CD14-positive monocyte (primary cell): ENCODE measurements around the gene SZRD1. TPM values are rescaled to one million over a fixed set of nuclear protein-coding genes. Genes with fewer than 3 reads are reported as not detected.

Experiments
- DNase-seq, 3 donors: peaks; one replicate each; pipeline ENCODE4 v3.0.0-alpha.2; 2011 to 2022
- H2AFZ ChIP-seq: 2 replicates; pipeline ENCODE4 v1.6.0; 2012; ENCODE audit warnings: mild to moderate bottlenecking, low read depth, low read length, inconsistent platforms; ENCODE audit not compliant: insufficient read depth, poor library complexity, severe bottlenecking
- H3K27ac ChIP-seq, 2 donors: 1 replicate in 1 of 2; 2 replicates in 1 of 2; pipeline ENCODE4 v1.5.1; 2012 to 2013; ENCODE audit warnings: low read length in 2 of 2, control low read depth in 1 of 2, inconsistent platforms in 1 of 2, low read depth in 1 of 2, mild to moderate bottlenecking in 1 of 2
- H3K27me3 ChIP-seq, 2 donors: one replicate each; pipeline versions ENCODE4 v1.6.0 to v1.6.1; 2011 to 2013; ENCODE audit warnings: low read length in 2 of 2; ENCODE audit not compliant: control insufficient read depth in 2 of 2, insufficient read depth in 2 of 2
- H3K36me3 ChIP-seq, 2 donors: replicated peaks in 1 of 2; 1 replicate in 1 of 2; 2 replicates in 1 of 2; pipeline versions ENCODE4 v1.5.1 to v1.6.1; 2012 to 2013; ENCODE audit warnings: low read length in 2 of 2, control low read depth in 1 of 2, inconsistent platforms in 1 of 2, mild to moderate bottlenecking in 1 of 2; ENCODE audit not compliant: insufficient read depth in 2 of 2, control insufficient read depth in 1 of 2
- H3K4me1 ChIP-seq, 2 donors: 1 replicate in 1 of 2; 2 replicates in 1 of 2; pipeline versions ENCODE4 v1.5.1 to v1.6.1; 2012 to 2013; ENCODE audit warnings: low read length in 2 of 2, control low read depth in 1 of 2, inconsistent platforms in 1 of 2, mild to moderate bottlenecking in 1 of 2, moderate library complexity in 1 of 2; ENCODE audit not compliant: insufficient read depth in 2 of 2, control insufficient read depth in 1 of 2
- H3K4me2 ChIP-seq: replicated peaks from 2 replicates; pipeline ENCODE3; 2012; ENCODE audit warnings: low read length, moderate library complexity, mild to moderate bottlenecking; ENCODE audit not compliant: poor library complexity, severe bottlenecking; ENCODE audit errors: extremely low read depth
- H3K4me3 ChIP-seq, 3 experiments: fragments of 200-600 bp in 1 of 3; sonication (generic) in 1 of 3; replicated peaks in 1 of 3; 1 replicate in 2 of 3; 2 replicates in 1 of 3; pipeline ENCODE4 v1.5.1; 2011 to 2013; ENCODE audit warnings: low read length in 3 of 3, mild to moderate bottlenecking in 3 of 3, control low read depth in 2 of 3, low read depth in 2 of 3, inconsistent platforms in 1 of 3, moderate library complexity in 1 of 3
- H3K79me2 ChIP-seq: 2 replicates; pipeline ENCODE4 v1.6.0; 2012; ENCODE audit warnings: mild to moderate bottlenecking, control low read depth, inconsistent platforms, low read length, moderate library complexity; ENCODE audit not compliant: insufficient read depth
- H3K9ac ChIP-seq: 2 replicates; pipeline ENCODE4 v1.6.0; 2017; ENCODE audit warnings: low read length, mild to moderate bottlenecking; ENCODE audit not compliant: insufficient read depth, poor library complexity, severe bottlenecking
- H3K9me3 ChIP-seq, 2 donors: replicated peaks in 1 of 2; 1 replicate in 1 of 2; 2 replicates in 1 of 2; pipeline versions ENCODE4 v1.5.1 to v1.6.1; 2012 to 2013; ENCODE audit warnings: low read length in 2 of 2, control low read depth in 1 of 2; ENCODE audit not compliant: control insufficient read depth in 1 of 2, insufficient read depth in 1 of 2
- H4K20me1 ChIP-seq: 2 replicates; pipeline ENCODE4 v1.6.0; 2012; ENCODE audit warnings: mild to moderate bottlenecking, low read length, control low read depth, moderate library complexity; ENCODE audit not compliant: insufficient read depth
- H3K27ac Mint-ChIP-seq, 7 donors: one replicate each; pipeline ENCODE4 v1.8.0; 2020; ENCODE audit warnings: mild to moderate bottlenecking in 7 of 7, mixed read lengths in 7 of 7, moderate library complexity in 6 of 7, inconsistent platforms in 2 of 7
- H3K27me3 Mint-ChIP-seq, 3 donors: one replicate each; pipeline ENCODE4 v1.8.0; 2021 to 2022; ENCODE audit warnings: low read depth in 3 of 3, mild to moderate bottlenecking in 3 of 3, mixed read lengths in 3 of 3, moderate library complexity in 3 of 3, inconsistent platforms in 1 of 3
- H3K36me3 Mint-ChIP-seq, 2 donors: one replicate each; pipeline ENCODE4 v1.8.0; 2020; ENCODE audit warnings: mixed read lengths in 2 of 2, inconsistent platforms in 1 of 2, mild to moderate bottlenecking in 1 of 2
- H3K4me1 Mint-ChIP-seq: one replicate; pipeline ENCODE4 v1.8.0; 2020; ENCODE audit warnings: mild to moderate bottlenecking, mixed read lengths
- H3K4me3 Mint-ChIP-seq, 2 donors: one replicate each; pipeline ENCODE4 v1.8.0; 2020; ENCODE audit warnings: mild to moderate bottlenecking in 2 of 2, mixed read lengths in 2 of 2, moderate library complexity in 1 of 2
- H3K9me3 Mint-ChIP-seq, 7 donors: one replicate each; pipeline ENCODE4 v1.8.0; 2020 to 2022; ENCODE audit warnings: mixed read lengths in 7 of 7, mild to moderate bottlenecking in 6 of 7, moderate library complexity in 6 of 7, inconsistent platforms in 2 of 7
- CTCF ChIP-seq: fragments of 200-600 bp; IDR thresholded peaks from one replicate; pipeline ENCODE4 v1.8.0; 2022; ENCODE audit warnings: antibody characterized with exemption, mild to moderate bottlenecking
- WGBS: methylation state at CpG from one replicate; pipeline ENCODE4 v1.1.5; 2013; ENCODE audit warnings: missing lambda C conversion rate; ENCODE audit not compliant: insufficient coverage; 5-methylcytosine and 5-hydroxymethylcytosine counted together
- intact Hi-C, 2 donors: fragments of 100-400 bp; cut with micrococcal nuclease; formaldehyde crosslinking; loops; one replicate each; pipeline versions ENCODE4 v1.15.0 to v1.15.1; 2023
- polyA plus RNA-seq, 3 donors: library from polyadenylated mRNA; depleted of rRNA in 1 of 3; unstranded in 2 of 3; stranded (reverse) in 1 of 3; fragments of 300-500 nt in 2 of 3; fragments of >200 nt in 1 of 3; fragmentation: Illumina TruSeq in 2 of 3; gene quantifications; 1 replicate in 2 of 3; 2 replicates in 1 of 3; pipeline ENCODE4 v1.2.3, GENCODE V29; 2012 to 2021

Gene SZRD1
- polyA plus RNA-seq, 3 donors: 46.4 to 50.5 (median 47.2) TPM

- Mint-ChIP-seq H3K27me3 (peaks cover 0 to 3% (median 1%) of the 10 kb centered on the region in 3 donors), H3K9me3 (no peaks in the 10 kb centered on the region), H3K36me3 (peaks cover 58 to 61% of the 10 kb centered on the region in 2 donors), H3K4me1 (peaks cover 30% of the 10 kb centered on the region), H3K4me3 (no peak overlapping the region), H3K27ac (peak overlapping the region; percentile 9 to 78 (median 60))
- Histone ChIP-seq H3K27ac (peak overlapping the region in 1 of 2 donors; percentile 69), H2AFZ (no peak overlapping the region), H3K4me2 (no peak overlapping the region), H3K79me2 (peaks cover 62% of the 10 kb centered on the region), H3K4me1 (peaks cover 10 to 17% of the 10 kb centered on the region in 2 donors), H4K20me1 (peaks cover 98% of the 10 kb centered on the region), H3K36me3 (peaks cover 52 to 61% of the 10 kb centered on the region in 2 donors), H3K9ac (no peak overlapping the region), H3K27me3 (no peaks in the 10 kb centered on the region), H3K4me3 (no peak overlapping the region), H3K9me3 (no peaks in the 10 kb centered on the region)
- DNase-seq: no peak
- no peak for TF ChIP-seq CTCF
- intact Hi-C loops: no loop called here
- WGBS: 96% methylated on average over 20 of the region's 21 CpGs
Observed at GRCh38 chr1:16392740-16393569, 25.9 kb downstream of the SZRD1 start.

GRCh38 chr1:16393570-16394521 lies 26.8 kb downstream of the SZRD1 start:
- no peak overlapping the region for H3K4me3 ChIP-seq
- H3K27me3 Mint-ChIP-seq: peaks cover 0 to 3% (median 1%) of the 10 kb centered on the region in 3 donors
- H3K27ac ChIP-seq: peak overlapping the region in 1 of 2 donors; percentile 6
- DNase-seq: no peak
- no peaks in the 10 kb centered on the region for H3K9me3 Mint-ChIP-seq
- no peak overlapping the region for H3K4me2 ChIP-seq
- peaks cover 53% of the 10 kb centered on the region for H3K79me2 ChIP-seq
- peaks cover 54 to 70% of the 10 kb centered on the region in 2 donors for H3K36me3 ChIP-seq
- no peak for TF ChIP-seq CTCF
- H3K27me3 ChIP-seq: no peaks in the 10 kb centered on the region
- peaks cover 25% of the 10 kb centered on the region for H3K4me1 Mint-ChIP-seq
- peaks cover 64 to 70% of the 10 kb centered on the region in 2 donors for H3K36me3 Mint-ChIP-seq
- intact Hi-C loops: no loop called here
- peaks cover 97% of the 10 kb centered on the region for H4K20me1 ChIP-seq
- no peak overlapping the region for H3K4me3 Mint-ChIP-seq
- H3K27ac Mint-ChIP-seq: peak overlapping the region in 2 of 7 donors; percentile 13 to 56
- H2AFZ ChIP-seq: no peak overlapping the region
- 100% methylated on average over 2 of the region's 10 CpGs for WGBS
- no peaks in the 10 kb centered on the region for H3K9me3 ChIP-seq
- H3K9ac ChIP-seq: no peak overlapping the region
- peaks cover 10 to 16% of the 10 kb centered on the region in 2 donors for H3K4me1 ChIP-seq
